Activated CD4-positive, alpha-beta T cell treated with anti-CD3 and anti-CD28 coated beads, Interleukin-10, Interleukin-2, amounts not matched to agents 100 ng/mL and 50 ng/mL, durations not matched to agents 16 hours and 8 hours (primary cell): ENCODE measurements around the gene TDRD6.
"Not testable (repeated sequence)": the region's sequence is repeated elsewhere in the genome, so short reads cannot be mapped to it uniquely, and the experiment has no call there.

Experiments used
- DNase-seq: peaks from one replicate; pipeline ENCODE4 v3.0.0-alpha.2; 2020

The TDRD6 gene, protein sequence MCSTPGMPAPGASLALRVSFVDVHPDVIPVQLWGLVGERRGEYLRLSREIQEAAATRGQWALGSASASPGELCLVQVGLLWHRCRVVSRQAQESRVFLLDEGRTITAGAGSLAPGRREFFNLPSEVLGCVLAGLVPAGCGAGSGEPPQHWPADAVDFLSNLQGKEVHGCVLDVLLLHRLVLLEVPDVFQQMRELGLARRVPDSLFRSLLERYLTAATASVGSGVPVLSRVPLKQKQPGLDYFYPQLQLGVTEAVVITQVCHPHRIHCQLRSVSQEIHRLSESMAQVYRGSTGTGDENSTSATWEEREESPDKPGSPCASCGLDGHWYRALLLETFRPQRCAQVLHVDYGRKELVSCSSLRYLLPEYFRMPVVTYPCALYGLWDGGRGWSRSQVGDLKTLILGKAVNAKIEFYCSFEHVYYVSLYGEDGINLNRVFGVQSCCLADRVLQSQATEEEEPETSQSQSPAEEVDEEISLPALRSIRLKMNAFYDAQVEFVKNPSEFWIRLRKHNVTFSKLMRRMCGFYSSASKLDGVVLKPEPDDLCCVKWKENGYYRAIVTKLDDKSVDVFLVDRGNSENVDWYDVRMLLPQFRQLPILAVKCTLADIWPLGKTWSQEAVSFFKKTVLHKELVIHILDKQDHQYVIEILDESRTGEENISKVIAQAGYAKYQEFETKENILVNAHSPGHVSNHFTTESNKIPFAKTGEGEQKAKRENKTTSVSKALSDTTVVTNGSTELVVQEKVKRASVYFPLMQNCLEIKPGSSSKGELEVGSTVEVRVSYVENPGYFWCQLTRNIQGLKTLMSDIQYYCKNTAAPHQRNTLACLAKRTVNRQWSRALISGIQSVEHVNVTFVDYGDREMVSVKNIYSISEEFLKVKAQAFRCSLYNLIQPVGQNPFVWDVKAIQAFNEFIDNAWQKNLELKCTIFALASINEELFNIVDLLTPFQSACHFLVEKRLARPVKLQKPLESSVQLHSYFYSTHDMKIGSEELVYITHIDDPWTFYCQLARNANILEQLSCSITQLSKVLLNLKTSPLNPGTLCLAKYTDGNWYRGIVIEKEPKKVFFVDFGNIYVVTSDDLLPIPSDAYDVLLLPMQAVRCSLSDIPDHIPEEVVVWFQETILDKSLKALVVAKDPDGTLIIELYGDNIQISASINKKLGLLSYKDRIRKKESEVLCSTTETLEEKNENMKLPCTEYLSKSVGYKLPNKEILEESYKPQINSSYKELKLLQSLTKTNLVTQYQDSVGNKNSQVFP (N-terminal part only)

GRCh38 chr6:46687619-46688097 lies at the start of gene TDRD6:
TDRD6 (plus strand) TSS chr6:46687885; CDS start chr6:46688129, 244 bp downstream.
- DNase-seq, result no peak

GRCh38 chr6:46637933-46638332 lies 49.8 kb upstream of the TDRD6 start:
- no peak for DNase-seq

GRCh38 chr6:46638650-46639049 lies 49.0 kb upstream of the TDRD6 start:
- DNase-seq, result no peak

- peak; percentile 46 for DNase-seq
These were observed 44.5 kb upstream of the TDRD6 start for GRCh38 chr6:46642928-46643751.

- no peak for DNase-seq
These were observed 42.4 kb upstream of the TDRD6 start for GRCh38 chr6:46645265-46645664.

DNA sequence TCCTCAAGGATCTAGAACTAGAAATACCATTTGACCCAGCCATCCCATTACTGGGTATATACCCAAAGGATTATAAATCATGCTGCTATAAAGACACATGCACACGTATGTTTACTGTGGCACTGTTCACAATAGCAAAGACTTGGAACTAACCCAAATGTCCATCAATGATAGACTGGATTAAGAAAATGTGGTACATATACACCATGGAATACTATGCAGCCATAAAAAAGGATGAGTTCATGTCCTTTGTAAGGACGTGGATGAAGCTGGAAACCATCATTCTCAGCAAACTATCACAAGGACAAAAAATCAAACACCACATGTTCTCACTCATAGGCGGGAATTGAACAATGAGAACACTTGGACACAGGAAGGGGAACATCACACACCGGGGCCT lies 39.6 kb upstream of the TDRD6 start:
- DNase-seq, result not testable (repeated sequence)

DNA sequence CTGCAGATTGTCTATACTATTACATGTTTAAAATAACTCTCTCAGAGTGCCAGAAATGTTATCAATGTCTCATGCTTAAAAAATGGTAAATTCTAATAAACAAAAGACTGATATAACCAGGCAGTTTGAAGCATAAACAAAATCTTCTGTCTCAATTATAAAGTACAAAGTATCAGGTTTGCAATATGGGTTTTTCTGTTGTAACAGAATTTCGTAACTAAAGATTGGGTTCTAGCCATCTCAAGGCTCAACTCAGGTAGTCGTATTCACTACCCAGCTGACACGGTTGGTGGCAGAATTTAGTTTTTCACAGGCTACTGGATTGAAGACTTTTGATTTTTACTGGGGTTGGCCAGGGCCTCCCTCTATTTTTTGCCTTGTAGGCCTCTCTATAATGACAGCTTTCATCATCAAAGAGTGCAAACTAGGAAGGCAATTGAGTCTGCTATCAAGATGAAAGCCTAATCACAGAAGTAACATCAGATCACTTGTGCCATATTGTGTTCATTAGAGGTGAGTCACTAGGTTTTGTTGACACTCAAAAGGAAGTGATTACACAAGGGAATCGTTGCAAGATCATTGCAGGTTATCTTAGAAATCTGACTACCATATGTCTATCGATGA lies 38.7 kb upstream of the TDRD6 start:
- DNase-seq, result no peak

- DNase-seq, result no peak
These were observed 36.7 kb upstream of the TDRD6 start for GRCh38 chr6:46651006-46651405.

DNA sequence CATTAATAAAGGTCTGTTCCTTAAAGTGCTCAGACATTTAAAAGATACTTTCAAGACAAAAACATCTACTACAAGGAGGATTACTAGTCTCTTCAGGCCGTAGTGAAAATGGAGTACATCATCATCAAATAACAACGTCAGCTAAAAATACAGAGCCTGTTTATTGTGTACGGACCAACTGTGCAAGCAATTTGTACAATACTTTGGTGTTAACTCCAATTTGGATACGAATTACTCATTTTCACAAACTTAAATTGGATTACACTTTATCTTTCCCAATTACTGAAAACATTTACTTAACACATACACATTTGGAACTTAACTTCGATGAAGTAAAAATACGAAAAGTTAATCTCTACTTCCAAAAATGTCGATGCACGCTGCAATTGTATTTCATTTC lies 35.9 kb upstream of the TDRD6 start:
- DNase-seq, result no peak

GRCh38 chr6:46652232-46652602 lies 35.5 kb upstream of the TDRD6 start:
- DNase-seq, result no peak

GRCh38 chr6:46652603-46653438 lies 34.9 kb upstream of the TDRD6 start, which contains the start of the genes CYP39A1 and SLC25A27:
CYP39A1 (minus strand) TSS chr6:46652818; CDS start chr6:46652582, 236 bp downstream.
SLC25A27 (plus strand) TSS chr6:46652975; CDS start chr6:46653193, 218 bp downstream.
- DNase-seq, result peak; percentile 86

GRCh38 chr6:46653439-46654195 lies 34.1 kb upstream of the TDRD6 start:
- DNase-seq, result no peak

DNA sequence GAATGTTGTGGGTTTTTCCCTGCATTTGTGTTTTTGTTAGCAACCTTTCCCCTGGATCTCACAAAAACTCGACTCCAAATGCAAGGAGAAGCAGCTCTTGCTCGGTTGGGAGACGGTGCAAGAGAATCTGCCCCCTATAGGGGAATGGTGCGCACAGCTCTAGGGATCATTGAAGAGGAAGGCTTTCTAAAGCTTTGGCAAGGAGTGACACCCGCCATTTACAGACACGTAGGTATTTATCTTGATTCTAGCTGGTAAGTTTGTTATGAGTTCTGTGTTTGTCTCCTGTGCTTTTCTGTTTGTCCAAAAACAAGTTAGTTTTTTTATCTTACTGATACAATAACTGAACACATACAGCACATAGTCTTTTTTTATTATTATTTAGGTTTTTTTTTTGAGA lies 31.9 kb upstream of the TDRD6 start:
- DNase-seq, result no peak

- DNase-seq, result no peak
These were observed 30.0 kb upstream of the TDRD6 start for GRCh38 chr6:46657642-46658041.

GRCh38 chr6:46661483-46661882 lies 26.2 kb upstream of the TDRD6 start:
- no peak for DNase-seq

DNA sequence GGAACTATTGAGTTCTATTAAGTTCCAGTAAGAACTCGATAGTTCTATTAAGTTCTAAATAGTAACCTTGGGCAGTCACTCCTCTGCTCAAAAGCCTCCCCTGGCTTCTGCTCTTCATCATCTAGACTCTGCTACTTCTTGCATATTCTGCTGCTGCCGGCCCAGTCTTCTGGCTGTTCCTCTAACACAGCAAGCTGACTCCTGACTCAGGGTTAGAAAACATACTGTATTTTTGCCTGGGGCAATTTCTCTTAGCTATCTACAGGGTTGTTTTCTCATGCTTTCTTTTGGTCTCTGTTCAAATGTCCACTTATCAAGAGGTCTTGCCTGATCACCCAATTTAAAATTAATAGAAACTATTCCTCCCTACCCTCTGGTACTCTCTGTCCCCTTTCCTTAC lies 20.3 kb upstream of the TDRD6 start:
- no peak for DNase-seq

- DNase-seq, result no peak
These were observed 13.3 kb upstream of the TDRD6 start for GRCh38 chr6:46674410-46674809.

- no peak for DNase-seq
These were observed 10.9 kb upstream of the TDRD6 start for GRCh38 chr6:46676604-46677313.

DNA sequence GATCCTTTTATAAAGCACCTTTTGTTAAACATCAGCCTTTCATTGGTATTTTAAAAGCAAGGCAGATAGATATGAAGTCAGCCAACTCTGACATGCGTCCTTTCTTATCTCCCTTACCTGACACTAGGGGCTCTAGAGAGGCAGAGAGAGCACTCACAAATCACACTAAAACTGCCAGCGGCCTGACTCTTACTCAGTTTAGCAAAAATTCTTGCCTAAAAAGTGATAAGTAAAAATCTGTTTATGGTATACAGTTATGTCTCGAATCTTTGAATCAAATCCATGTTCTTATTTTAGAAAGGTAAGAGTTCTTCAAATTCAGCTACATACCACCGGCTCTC lies 10.4 kb upstream of the TDRD6 start:
- DNase-seq, result no peak
